ENCODE measurements around the gene TMBIM6. TPM values are rescaled to one million over a fixed set of nuclear protein-coding genes. Genes with fewer than 3 reads are reported as not detected.

The TMBIM6 gene
- total and polyA plus RNA-seq, 2 experiments from 2014 or later = 534 to 805 TPM

DNA sequence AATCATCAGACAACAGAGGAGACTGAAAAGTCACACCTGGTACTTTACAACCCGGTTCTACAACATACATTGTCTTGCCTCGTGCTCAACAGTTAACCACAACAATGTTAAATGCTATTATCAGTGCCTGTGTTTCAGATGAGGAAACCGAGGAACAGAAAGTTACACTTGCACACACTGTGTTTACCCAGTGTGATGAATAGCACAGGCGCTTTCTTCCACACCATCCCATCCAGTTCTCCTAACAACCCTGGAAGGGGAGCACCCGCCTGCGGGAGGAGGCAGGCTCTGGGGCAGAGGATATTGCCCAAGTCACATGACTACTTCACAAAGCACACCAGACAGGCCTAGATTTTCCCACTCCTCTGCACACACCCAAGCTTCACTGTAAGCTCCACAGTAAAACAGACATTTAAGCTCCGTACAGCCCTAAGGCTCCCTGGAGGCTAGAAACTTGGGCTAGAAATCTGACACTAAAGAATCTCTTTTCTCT, 65.0 kb downstream of the TMBIM6 start:
- Histone ChIP-seq H3K4me2 (no peak overlapping the region), H3K4me1 (ENCODE audit: insufficient read depth) (peaks cover 22% of the 10 kb centered on the region), H3K27ac (no peak overlapping the region), H3K9me3 (ENCODE audit: low read depth) (no peaks in the 10 kb centered on the region), H3K4me3 (no peak overlapping the region), H3K27me3 (no peaks in the 10 kb centered on the region), H2AFZ (no peak overlapping the region), H3K9me2 (replicated peaks; ENCODE audit: insufficient read depth) (no peaks in the 10 kb centered on the region), H4K20me1 (ENCODE audit: insufficient read depth, poor library complexity, severe bottlenecking) (peaks cover 11% of the 10 kb centered on the region), H3K36me3 (replicated peaks; ENCODE audit: insufficient read depth, low read depth) (no peaks in the 10 kb centered on the region), H3K79me2 (peaks cover 32% of the 10 kb centered on the region)
- TF ChIP-seq EZH2 (IDR thresholded peaks at IDR 0.05; ENCODE audit: borderline replicate concordance) = no peak
- TF ChIP-seq EZH2phosphoT487 (IDR thresholded peaks at IDR 0.05; ENCODE audit: low read depth, severe bottlenecking, unreplicated experiment) = no peak
- TF ChIP-seq, protein P1, sequence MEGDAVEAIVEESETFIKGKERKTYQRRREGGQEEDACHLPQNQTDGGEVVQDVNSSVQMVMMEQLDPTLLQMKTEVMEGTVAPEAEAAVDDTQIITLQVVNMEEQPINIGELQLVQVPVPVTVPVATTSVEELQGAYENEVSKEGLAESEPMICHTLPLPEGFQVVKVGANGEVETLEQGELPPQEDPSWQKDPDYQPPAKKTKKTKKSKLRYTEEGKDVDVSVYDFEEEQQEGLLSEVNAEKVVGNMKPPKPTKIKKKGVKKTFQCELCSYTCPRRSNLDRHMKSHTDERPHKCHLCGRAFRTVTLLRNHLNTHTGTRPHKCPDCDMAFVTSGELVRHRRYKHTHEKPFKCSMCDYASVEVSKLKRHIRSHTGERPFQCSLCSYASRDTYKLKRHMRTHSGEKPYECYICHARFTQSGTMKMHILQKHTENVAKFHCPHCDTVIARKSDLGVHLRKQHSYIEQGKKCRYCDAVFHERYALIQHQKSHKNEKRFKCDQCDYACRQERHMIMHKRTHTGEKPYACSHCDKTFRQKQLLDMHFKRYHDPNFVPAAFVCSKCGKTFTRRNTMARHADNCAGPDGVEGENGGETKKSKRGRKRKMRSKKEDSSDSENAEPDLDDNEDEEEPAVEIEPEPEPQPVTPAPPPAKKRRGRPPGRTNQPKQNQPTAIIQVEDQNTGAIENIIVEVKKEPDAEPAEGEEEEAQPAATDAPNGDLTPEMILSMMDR (IDR thresholded peaks at IDR 0.05; ENCODE audit: poor library complexity) = no peak
- WGBS (ENCODE audit: low lambda C conversion rate, missing lambda C conversion rate) = 81% methylated on average over 7 of the region's 7 CpGs
- DNase-seq (ENCODE audit: low spot score) = no peak

DNA sequence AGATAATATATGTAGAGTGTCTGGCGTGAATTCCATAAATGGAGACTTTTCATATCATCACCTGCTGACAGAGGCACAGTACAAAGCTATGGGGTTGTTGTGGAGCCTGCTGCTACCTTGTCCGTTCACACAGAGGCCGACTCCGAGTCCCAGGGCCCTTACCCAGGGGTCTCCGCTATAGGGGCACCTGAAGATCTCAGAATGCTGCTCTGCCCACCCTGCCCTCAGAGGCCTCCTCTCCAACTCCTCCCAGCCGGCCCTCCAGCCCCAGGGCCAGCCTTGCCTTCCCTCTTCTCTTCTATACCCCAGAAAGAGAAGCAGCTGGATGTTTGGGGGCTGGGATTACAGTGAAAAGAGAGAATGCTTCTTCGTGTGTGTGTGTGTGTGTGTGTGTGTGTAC, 65.5 kb downstream of the TMBIM6 start:
- Histone ChIP-seq H3K79me2 (peaks cover 37% of the 10 kb centered on the region), H4K20me1 (ENCODE audit: insufficient read depth, poor library complexity, severe bottlenecking) (peaks cover 11% of the 10 kb centered on the region)
- 90% methylated on average over 7 of the region's 7 CpGs for WGBS (ENCODE audit: low lambda C conversion rate, missing lambda C conversion rate)

DNA sequence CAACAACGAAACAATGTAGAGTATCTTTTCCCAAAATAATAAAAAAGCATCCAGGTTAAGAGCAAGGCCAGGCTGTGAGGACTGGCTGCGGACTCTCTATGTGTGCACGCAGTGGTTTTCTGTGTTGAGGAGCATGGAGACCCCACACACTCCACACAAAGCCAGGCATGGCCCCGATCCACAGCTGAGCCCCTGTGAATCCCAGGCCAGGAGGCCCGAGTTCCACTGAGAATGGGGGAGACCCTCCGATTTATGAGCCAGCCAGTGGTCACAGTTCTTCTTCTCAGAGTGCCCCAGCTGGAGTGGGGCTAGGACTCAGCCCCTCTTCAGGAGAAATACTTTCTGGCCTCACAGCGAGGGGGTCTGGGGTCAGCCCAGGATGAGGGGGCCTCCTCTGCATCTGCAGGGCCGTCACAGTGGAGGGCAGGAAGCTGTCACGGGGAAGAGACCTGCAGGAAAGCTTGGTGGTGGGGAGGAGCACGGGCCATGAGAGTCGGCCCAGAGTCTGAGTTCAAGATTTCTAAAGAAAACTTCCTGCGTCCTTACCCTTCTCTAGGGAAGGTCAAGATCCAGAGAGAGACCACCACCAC, 66.7 kb downstream of the TMBIM6 start:
- no peaks in the 10 kb centered on the region for H3K9me2 ChIP-seq (replicated peaks; ENCODE audit: insufficient read depth)
- peaks cover 49% of the 10 kb centered on the region for H3K79me2 ChIP-seq
- no peaks in the 10 kb centered on the region for H3K27me3 ChIP-seq
- no peaks in the 10 kb centered on the region for H3K36me3 ChIP-seq (replicated peaks; ENCODE audit: insufficient read depth, low read depth)
- no peak for DNase-seq (ENCODE audit: low spot score)
- H3K4me1 ChIP-seq (ENCODE audit: insufficient read depth) = peaks cover 22% of the 10 kb centered on the region
- TF ChIP-seq EZH2 (IDR thresholded peaks at IDR 0.05; ENCODE audit: borderline replicate concordance) (no peak), EZH2phosphoT487 (IDR thresholded peaks at IDR 0.05; ENCODE audit: low read depth, severe bottlenecking, unreplicated experiment) (no peak)
- TF ChIP-seq, protein P1 (IDR thresholded peaks at IDR 0.05; ENCODE audit: poor library complexity) = no peak
- H4K20me1 ChIP-seq (ENCODE audit: insufficient read depth, poor library complexity, severe bottlenecking) = peaks cover 11% of the 10 kb centered on the region
- H3K4me3 ChIP-seq = no peak overlapping the region
- peak overlapping the region; percentile 76 for H3K27ac ChIP-seq
- H3K9me3 ChIP-seq (ENCODE audit: low read depth) = no peaks in the 10 kb centered on the region
- peak overlapping the region; percentile 56 for H3K4me2 ChIP-seq
- H2AFZ ChIP-seq = no peak overlapping the region
- 89% methylated on average over 12 of the region's 12 CpGs for WGBS (ENCODE audit: low lambda C conversion rate, missing lambda C conversion rate)

More for the DNA sequence above, 65.5 kb downstream of the TMBIM6 start:
- H3K4me3 ChIP-seq = no peak overlapping the region
- H3K27ac ChIP-seq = no peak overlapping the region
- H3K36me3 ChIP-seq (replicated peaks; ENCODE audit: insufficient read depth, low read depth) = no peaks in the 10 kb centered on the region
- H3K9me2 ChIP-seq (replicated peaks; ENCODE audit: insufficient read depth) = no peaks in the 10 kb centered on the region
- H3K9me3 ChIP-seq (ENCODE audit: low read depth) = no peaks in the 10 kb centered on the region
- TF ChIP-seq EZH2phosphoT487 (IDR thresholded peaks at IDR 0.05; ENCODE audit: low read depth, severe bottlenecking, unreplicated experiment) (no peak), EZH2 (IDR thresholded peaks at IDR 0.05; ENCODE audit: borderline replicate concordance) (no peak)
- TF ChIP-seq, protein P1 (IDR thresholded peaks at IDR 0.05; ENCODE audit: poor library complexity) = no peak
- DNase-seq (ENCODE audit: low spot score) = no peak
- H3K27me3 ChIP-seq = no peaks in the 10 kb centered on the region
- peaks cover 22% of the 10 kb centered on the region for H3K4me1 ChIP-seq (ENCODE audit: insufficient read depth)
- no peak overlapping the region for H2AFZ ChIP-seq
- no peak overlapping the region for H3K4me2 ChIP-seq
